ENCODE measurements around the gene STIM2. TPM values are rescaled to one million over a fixed set of nuclear protein-coding genes. Genes with fewer than 3 reads are reported as not detected.

Gene STIM2
- total RNA-seq, 1 donor from 2014 or later, result 36.7 TPM

DNA sequence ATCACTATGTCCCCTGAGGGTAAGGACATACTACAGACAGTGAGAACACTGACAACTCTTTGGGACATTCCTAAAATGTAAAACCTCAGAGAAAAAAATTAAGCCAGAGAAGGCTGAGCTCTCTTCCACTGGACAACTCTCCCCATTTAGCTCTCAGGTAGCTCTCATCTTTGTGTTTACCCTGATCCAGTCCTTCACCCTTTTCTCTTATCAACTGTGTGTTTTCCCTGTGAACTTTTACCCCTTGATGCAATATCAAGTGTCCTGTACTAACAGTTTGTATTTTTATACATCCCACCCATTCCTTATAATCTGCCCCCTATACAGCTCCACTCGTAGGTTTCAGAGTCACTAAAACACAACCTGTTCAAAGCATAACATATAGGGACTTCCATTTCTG, 182.6 kb downstream of the STIM2 start:
- no peaks in the 10 kb centered on the region for H3K27me3 ChIP-seq
- no peak overlapping the region for H3K27ac ChIP-seq
- H3K4me1 ChIP-seq, result no peaks in the 10 kb centered on the region
- DNase-seq (no peak), ATAC-seq (no peak)
- intact Hi-C loops (cut with DNase I), result no loop called here
- no peaks in the 10 kb centered on the region for H3K36me3 ChIP-seq
- TF ChIP-seq, protein P1, sequence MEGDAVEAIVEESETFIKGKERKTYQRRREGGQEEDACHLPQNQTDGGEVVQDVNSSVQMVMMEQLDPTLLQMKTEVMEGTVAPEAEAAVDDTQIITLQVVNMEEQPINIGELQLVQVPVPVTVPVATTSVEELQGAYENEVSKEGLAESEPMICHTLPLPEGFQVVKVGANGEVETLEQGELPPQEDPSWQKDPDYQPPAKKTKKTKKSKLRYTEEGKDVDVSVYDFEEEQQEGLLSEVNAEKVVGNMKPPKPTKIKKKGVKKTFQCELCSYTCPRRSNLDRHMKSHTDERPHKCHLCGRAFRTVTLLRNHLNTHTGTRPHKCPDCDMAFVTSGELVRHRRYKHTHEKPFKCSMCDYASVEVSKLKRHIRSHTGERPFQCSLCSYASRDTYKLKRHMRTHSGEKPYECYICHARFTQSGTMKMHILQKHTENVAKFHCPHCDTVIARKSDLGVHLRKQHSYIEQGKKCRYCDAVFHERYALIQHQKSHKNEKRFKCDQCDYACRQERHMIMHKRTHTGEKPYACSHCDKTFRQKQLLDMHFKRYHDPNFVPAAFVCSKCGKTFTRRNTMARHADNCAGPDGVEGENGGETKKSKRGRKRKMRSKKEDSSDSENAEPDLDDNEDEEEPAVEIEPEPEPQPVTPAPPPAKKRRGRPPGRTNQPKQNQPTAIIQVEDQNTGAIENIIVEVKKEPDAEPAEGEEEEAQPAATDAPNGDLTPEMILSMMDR (IDR thresholded peaks at IDR 0.05), result no peak
- H3K9me3 ChIP-seq, result no peaks in the 10 kb centered on the region
- no peak overlapping the region for H3K4me3 ChIP-seq

DNA sequence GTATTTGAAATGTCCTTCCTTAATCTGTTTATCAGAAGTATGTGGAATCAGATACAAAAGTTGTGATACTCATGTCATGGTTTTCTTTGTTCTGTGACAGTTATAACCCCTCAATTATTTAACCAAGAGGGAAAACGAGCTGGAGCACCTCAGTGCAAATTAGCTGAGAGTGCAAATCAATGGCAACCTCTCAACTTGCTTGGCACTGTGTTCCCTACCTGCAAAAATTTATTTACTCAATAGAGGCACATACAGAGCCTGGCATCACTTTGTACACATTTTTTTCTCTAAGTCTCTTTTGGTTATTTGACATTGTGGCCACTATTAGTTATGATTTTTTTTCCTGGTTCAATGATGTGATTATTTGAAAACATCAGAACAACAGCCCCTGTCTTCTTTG, 186.2 kb downstream of the STIM2 start:
- TF ChIP-seq, protein P1 (IDR thresholded peaks at IDR 0.05), result no peak
- H3K27me3 ChIP-seq, result no peaks in the 10 kb centered on the region
- no peak overlapping the region for H3K4me3 ChIP-seq
- H3K4me1 ChIP-seq, result no peaks in the 10 kb centered on the region
- no peaks in the 10 kb centered on the region for H3K36me3 ChIP-seq
- ATAC-seq (no peak), DNase-seq (no peak)
- no peaks in the 10 kb centered on the region for H3K9me3 ChIP-seq
- intact Hi-C loops (cut with DNase I), result no loop called here
- no peak overlapping the region for H3K27ac ChIP-seq

DNA sequence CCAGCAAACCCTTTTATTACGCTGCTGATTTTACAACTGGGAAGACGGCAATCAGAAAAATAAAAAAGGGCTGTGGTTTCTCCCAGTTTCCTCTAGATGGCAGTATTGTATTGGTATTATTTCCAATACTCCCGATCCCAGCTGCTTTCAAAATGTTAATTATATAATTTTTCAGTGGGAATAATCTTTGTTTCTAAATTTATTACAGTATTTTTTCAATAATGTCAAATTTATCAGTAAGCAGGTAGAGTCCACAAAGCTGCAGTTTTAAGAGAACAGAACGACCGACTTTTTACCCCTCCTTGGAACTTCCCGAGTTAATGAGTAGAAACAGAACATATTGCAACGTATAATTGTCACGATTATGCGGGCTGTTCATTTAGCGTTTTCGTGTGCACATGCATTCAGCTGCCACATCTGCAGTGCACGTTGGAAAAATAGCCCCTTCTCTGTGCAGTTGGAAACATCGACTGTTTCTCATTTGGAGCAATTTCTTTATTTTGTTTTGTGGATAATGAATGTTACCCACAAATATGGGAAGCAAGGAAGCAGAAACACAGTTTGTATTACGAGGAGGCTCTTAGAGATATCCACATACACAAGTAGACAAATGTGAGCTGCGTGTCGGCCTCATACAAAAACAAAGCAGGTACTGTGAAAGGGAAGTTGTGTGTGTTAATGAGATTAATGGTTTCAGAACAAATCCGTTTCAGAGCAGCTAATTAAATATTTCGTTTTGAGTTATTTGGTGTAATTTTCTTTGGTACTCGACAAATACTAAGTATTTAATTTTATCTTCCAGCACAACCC, 188.0 kb downstream of the STIM2 start:
- no peaks in the 10 kb centered on the region for H3K36me3 ChIP-seq
- intact Hi-C loops (cut with DNase I), result no loop called here
- TF ChIP-seq, protein P1 (IDR thresholded peaks at IDR 0.05), result peak; percentile 84
- ATAC-seq, result peak; percentile 69
- DNase-seq, result no peak
- H3K9me3 ChIP-seq, result no peaks in the 10 kb centered on the region
- peak overlapping the region; percentile 40 for H3K4me3 ChIP-seq
- no peaks in the 10 kb centered on the region for H3K4me1 ChIP-seq
- H3K27ac ChIP-seq, result no peak overlapping the region
- no peaks in the 10 kb centered on the region for H3K27me3 ChIP-seq

DNA sequence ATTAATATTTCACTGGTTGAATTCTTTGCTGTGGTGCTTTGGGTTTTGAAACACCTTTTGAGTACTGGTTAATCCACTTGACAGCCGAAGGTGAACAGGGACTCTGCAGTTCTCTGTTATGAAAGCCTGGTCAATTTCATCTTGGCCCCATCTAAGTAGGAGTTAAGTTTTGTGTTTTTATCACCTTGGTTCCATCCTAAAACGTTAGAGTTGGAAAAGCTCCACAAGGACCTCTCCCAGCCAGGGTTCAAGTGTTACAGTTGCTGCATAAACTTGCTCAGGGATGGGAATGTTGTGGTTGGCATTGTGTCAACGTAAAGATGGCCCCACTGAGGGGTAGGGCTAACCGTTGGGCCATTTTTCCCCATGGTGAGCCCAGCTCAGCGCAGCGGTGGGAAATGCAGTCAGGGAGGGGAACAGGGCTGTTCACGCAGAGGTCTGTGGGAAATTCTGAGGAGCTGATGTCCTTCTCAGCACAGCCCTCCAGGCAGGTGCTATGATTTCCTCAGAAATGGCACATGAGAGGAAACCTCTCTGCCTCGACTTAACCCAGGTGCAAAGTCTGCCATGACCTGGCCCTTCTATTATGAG, 188.7 kb downstream of the STIM2 start:
- no peak overlapping the region for H3K4me3 ChIP-seq
- no peak overlapping the region for H3K27ac ChIP-seq
- TF ChIP-seq, protein P1 (IDR thresholded peaks at IDR 0.05), result no peak

DNA sequence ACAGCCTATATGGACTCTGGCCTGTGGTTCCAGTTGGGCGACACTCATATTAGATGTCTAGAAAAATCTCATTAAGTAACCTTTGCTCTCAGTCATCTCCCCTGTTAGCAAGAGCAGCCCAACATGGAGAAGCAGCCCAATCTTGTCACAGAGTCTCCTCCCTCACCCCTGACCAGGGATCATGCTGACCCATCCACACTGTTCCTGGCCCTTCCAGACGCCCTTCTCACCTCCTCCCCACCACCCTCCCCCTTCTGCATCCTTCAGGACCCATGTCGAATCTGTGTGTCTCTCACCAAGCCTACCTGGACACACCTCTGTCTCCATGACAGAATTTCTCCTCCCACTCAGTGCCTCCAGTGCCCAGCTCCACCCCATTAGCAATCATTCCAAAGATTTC, 190.1 kb downstream of the STIM2 start:
- TF ChIP-seq, protein P1 (IDR thresholded peaks at IDR 0.05), result no peak
- H3K4me1 ChIP-seq, result no peaks in the 10 kb centered on the region
- ATAC-seq (peak; percentile 5), DNase-seq (no peak)
- H3K9me3 ChIP-seq, result no peaks in the 10 kb centered on the region
- no peak overlapping the region for H3K4me3 ChIP-seq
- intact Hi-C loops (cut with DNase I), result no loop called here
- H3K27me3 ChIP-seq, result no peaks in the 10 kb centered on the region
- H3K27ac ChIP-seq, result no peak overlapping the region
- H3K36me3 ChIP-seq, result no peaks in the 10 kb centered on the region

More for the DNA sequence above, 188.7 kb downstream of the STIM2 start:
- DNase-seq (no peak), ATAC-seq (peak; percentile 43)
- no peaks in the 10 kb centered on the region for H3K36me3 ChIP-seq
- no peaks in the 10 kb centered on the region for H3K9me3 ChIP-seq
- no peaks in the 10 kb centered on the region for H3K27me3 ChIP-seq
- intact Hi-C loops (cut with DNase I), result no loop called here
- H3K4me1 ChIP-seq, result no peaks in the 10 kb centered on the region
